Hindlimb muscle (tissue), 1 donor: Measurements from ENCODE around the gene PGLYRP3. TPM values are rescaled to one million over a fixed set of nuclear protein-coding genes. Genes with fewer than 3 reads are reported as not detected.

Experiments
- DNase-seq: peaks from one replicate; pipeline ENCODE4 v3.0.0-alpha.2; 2013
- polyA plus RNA-seq: library from polyadenylated mRNA; unstranded; fragments of 120-200 nt; gene quantifications from one replicate; pipeline ENCODE4 v1.2.1, GENCODE V29; 2013; ENCODE audit not compliant: insufficient read length

Gene PGLYRP3
- polyA plus RNA-seq, 1 donor = not detected

GRCh38 chr1:153313288-153313687 is 536 bp upstream of the PGLYRP3 start:
- no peak for DNase-seq

GRCh38 chr1:153310526-153310925 is 2.2 kb downstream of the PGLYRP3 start:
- DNase-seq = no peak

DNA sequence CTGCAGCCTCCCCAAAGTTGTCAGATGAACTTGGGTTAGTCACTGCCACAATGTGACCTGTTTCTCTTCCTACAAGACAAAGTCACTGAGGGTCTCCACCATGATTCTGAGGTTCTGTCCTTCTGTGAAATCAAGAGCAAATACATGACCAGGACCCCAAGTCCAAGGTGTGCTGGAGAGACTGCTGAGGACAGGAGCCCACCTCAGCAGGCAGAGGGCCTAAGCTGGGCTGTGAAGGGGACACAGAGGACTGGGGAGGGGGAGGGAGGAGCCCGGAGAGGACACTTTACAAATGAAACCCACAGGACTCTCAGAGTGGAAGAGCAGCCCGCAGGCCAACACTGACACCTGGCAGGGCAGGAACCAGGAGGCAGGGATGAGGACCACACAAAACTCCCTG is 3.3 kb downstream of the PGLYRP3 start:
- DNase-seq = no peak

GRCh38 chr1:153308540-153308939 is 4.2 kb downstream of the PGLYRP3 start:
- DNase-seq = no peak

- DNase-seq = no peak
These were observed 5.5 kb downstream of the PGLYRP3 start for GRCh38 chr1:153307221-153307600.

DNA sequence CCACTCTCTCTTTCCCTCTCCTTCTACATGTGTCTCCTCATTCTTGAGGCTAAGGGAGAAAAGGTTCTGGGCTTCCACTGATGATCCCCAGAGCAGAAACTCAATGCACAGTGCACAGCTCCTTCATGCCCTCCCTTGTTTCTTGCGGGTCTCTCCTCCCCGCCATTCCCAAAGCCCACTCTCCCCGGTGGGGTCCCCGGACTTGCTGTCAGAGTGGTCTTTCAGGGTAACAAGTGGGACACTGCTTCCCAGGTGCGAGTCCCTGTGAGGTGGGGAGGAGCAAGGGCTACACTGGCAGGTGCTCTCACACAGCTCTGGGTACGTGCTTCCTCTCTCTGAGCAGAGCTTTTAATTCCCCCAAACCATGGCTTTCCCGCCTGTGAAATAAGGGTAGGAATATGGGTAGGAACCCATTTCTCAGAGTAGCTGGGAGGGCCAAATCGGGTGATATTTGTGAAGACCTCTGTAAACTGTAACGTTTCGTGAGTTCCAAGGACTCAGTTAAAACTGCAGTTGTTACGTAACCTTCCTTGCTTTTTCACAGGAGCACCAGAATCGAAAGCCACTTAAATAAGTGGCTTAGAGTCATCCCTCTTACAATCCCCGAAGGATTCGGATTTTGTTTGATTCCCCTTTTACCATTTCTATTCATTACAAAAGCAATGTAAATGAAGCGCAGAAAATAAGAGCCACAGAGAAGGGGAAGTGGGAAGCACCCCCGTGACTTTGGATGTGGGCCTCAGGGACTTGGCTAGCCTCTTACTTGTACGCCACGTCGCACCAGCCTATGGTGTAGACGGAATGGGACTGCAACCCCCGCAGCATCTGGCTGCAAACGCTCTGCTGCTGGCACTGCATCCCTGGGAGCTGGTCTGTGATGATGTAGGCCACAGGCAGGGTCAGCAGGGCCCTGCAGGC is 6.2 kb downstream of the PGLYRP3 start:
- DNase-seq = no peak

DNA sequence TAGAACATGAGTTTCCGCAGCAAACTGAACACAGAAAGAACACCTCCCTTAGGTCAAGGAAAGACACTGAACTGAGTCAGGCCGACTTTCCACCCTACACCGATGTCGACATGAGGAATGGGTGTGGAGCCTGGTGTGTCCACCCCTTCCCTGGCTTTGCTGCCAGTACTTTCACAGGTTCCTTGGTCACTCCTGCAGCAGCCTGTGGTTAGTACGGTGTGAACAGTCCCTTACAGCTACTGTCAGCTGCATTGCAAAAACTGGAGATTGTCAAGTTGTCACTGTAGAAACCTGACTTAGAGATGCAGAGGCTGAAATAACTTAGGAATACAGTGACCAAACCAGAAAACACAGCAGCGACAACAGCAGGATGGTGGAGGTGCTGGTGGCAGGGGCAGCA is 7.1 kb downstream of the PGLYRP3 start:
- no peak for DNase-seq

DNA sequence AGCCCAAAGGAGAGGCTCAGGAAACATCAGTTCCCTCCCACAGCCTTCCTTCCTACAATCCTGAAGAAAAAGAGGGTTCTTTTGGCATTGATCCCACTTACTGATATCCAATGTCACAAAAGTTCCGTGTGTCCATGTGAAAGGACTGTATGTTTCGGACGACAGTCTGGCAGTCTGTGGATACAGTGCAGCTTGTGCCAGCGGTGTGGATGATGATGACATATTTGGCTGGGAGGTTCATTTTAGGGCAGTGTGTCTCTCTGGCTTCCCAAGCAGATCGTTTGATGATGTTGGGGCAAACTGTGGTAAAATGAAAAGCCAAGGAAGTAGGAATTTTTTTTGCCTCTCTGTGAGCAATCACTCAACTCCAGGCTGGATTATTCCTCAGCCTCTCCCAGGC is 10.4 kb downstream of the PGLYRP3 start:
- no peak for DNase-seq

- DNase-seq = no peak
These were observed 18.9 kb downstream of the PGLYRP3 start for GRCh38 chr1:153293851-153294250.

- DNase-seq = no peak
These were observed 19.3 kb downstream of the PGLYRP3 start for GRCh38 chr1:153293480-153293775.

DNA sequence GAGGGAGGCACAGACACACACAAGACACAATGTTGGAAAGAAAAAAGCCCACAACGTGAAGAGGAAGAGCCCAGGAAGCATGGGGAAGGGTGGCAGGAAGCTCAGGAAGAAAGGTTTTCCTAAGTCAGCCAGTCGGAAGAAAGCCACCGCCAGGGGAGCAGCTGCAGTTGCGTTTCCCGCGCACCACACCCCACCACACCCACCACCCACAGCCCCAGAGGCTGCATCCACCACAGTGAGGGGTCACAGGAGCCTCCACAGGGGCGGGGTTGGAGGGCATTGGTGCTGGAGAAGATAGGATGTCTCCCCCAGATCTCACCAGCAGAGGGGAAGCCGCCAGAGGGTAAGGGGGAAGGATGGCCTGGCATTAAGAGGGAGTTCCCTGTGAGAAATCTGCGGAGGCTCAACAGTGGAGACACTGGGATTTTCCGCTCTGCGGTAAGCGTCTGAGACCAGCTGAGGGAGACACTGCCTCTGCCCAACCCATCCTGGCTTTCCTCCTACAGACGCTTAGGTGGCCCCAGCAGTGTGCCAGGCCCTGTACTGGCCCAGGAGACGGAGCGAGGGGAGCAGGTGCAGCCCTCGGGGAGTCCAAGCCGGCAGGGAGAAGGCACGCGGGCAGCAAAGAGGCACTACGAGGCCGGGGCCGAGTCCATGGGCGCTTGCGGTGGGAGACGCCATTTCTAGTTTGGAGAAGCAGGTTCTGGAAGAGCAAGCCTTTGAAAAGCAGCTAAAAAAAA is 19.8 kb downstream of the PGLYRP3 start:
- no peak for DNase-seq

DNA sequence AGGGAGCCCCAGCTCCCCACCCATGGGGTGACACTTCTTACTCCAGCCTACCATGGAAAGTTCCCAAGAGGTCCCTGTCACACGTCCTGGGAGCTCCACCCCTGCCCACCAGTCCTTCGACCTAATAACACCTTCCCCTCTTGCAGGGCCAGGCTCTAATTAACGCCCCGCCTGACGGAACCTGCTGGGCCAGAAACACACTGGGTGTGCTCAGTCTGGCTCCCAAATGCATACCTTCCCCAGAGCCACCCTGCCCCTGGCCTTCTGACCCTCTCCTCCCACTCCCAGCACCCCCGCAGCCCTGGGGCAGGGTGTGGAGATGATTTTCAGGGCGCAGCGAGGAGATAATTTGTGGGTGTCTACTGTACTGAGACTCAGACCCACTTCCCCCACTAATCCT is 20.6 kb downstream of the PGLYRP3 start:
- no peak for DNase-seq

GRCh38 chr1:153291514-153291913 is 21.2 kb downstream of the PGLYRP3 start:
- no peak for DNase-seq

- DNase-seq = no peak
These were observed 24.0 kb downstream of the PGLYRP3 start for GRCh38 chr1:153288634-153289275.

DNA sequence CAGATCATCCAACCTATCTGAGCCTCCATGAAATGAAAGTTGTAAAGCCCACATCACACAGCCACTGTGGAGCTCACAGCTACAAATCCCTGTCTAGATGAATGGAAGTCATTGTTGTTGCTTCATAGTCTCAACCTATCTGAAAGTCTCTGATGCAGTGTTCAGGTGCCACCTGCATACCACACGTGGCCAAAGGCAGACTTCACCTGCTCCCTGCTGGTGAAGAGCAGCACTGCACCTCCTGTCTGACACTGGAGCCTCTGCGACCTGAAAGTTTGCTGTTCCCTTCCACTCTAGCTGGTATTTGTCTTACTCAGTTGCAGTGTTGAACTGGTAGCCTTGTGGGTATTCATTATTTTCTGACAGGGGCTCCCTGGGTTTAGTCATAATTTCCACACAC is 34.9 kb downstream of the PGLYRP3 start:
- no peak for DNase-seq

- DNase-seq = no peak
These were observed 40.6 kb downstream of the PGLYRP3 start for GRCh38 chr1:153272186-153272585.

GRCh38 chr1:153271711-153272110 is 41.0 kb downstream of the PGLYRP3 start:
- DNase-seq = no peak

- DNase-seq = no peak
These were observed 47.3 kb downstream of the PGLYRP3 start for GRCh38 chr1:153265457-153265856.

GRCh38 chr1:153262462-153263157 is 50.1 kb downstream of the PGLYRP3 start:
- no peak for DNase-seq

DNA sequence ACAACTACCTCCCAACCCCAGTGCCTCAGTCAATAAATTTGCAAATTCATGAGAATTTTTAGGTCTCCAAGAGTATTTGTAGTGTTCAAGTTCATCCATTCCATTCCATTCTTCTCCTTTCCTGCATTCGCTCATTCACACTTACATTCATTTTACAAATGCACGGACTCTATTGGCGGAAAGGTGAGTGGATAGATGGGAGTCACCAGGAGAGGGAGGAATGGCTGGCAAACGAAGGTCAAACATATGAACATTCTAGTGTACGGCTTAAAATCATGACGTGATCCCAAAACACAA is 50.7 kb downstream of the PGLYRP3 start:
- DNase-seq = no peak

GRCh38 chr1:153261281-153262069 is 51.3 kb downstream of the PGLYRP3 start:
- DNase-seq = peak; percentile 19

DNA sequence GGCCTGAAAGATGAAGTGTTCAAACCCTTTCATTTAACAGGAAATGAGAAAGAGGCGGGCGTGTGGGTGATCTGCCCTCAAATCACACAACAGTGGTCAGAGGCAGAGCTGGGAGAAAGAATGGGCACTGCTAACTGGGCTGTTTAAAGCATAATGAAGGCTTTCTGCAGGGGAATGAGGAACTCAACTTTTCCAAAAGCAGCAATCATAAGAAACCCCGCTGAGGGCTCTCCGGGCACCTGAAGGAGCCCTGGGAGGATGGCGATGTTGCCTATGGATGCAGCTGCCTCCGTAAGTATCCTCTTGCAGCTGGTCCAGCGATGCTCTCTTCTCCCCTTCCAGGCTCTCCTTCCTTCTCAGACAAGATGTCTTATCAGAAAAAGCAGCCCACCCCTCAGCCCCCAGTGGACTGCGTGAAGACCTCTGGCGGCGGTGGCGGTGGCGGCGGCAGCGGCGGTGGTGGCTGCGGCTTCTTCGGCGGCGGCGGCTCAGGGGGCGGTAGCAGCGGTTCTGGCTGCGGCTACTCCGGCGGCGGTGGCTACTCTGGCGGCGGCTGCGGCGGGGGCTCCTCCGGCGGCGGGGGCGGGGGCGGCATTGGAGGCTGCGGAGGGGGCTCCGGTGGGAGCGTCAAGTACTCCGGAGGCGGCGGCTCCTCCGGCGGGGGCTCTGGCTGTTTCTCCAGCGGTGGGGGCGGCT is 52.0 kb downstream of the PGLYRP3 start:
- DNase-seq = no peak
